Natural killer cell treated with Interleukin-12 subunit alpha and Interleukin-12 subunit beta and Interleukin-15 and Interleukin-18, amount 100 ng/mL, for 72 hours (primary cell): ENCODE results near the gene LRRTM4. TPM values are rescaled to one million over a fixed set of nuclear protein-coding genes. Genes with fewer than 3 reads are reported as not detected.

Experiments used
- ATAC-seq, 2 donors: fragments of 150-1000 bp; cut with Tn5 transposase in 1 of 2; sonication (Bioruptor Pico), chemical (Tn5 transposase) in 1 of 2; 2 replicates each; pipeline ENCODE4 v1.10.0; 2021
- DNase-seq: peaks from one replicate; pipeline ENCODE4 v3.0.0; 2022; ENCODE audit warnings: low spot score
- H3K27ac Mint-ChIP-seq, 2 donors: 1 replicate in 1 of 2; 2 replicates in 1 of 2; pipeline ENCODE4 v1.8.0; 2022; ENCODE audit warnings: mixed read lengths in 2 of 2, mild to moderate bottlenecking in 1 of 2, moderate library complexity in 1 of 2
- H3K27me3 Mint-ChIP-seq, 2 donors: 1 replicate in 1 of 2; 2 replicates in 1 of 2; pipeline ENCODE4 v1.8.0; 2022; ENCODE audit warnings: mixed read lengths in 2 of 2
- H3K36me3 Mint-ChIP-seq: one replicate; pipeline ENCODE4 v1.8.0; 2022; ENCODE audit warnings: mixed read lengths
- H3K4me1 Mint-ChIP-seq, 2 donors: 1 replicate in 1 of 2; 2 replicates in 1 of 2; pipeline ENCODE4 v1.8.0; 2022; ENCODE audit warnings: low read depth in 2 of 2, mixed read lengths in 2 of 2, mild to moderate bottlenecking in 1 of 2
- H3K4me3 Mint-ChIP-seq: one replicate; pipeline ENCODE4 v1.8.0; 2022; ENCODE audit warnings: mixed read lengths
- H3K9me3 Mint-ChIP-seq: 2 replicates; pipeline ENCODE4 v1.8.0; 2022; ENCODE audit warnings: mixed read lengths
- total RNA-seq, 2 donors: library from RNA; stranded (reverse); gene quantifications; one replicate each; pipeline ENCODE4 v1.2.3, GENCODE V29; 2022

Gene LRRTM4
- total RNA-seq, 2 donors from 2014 or later, result not detected

- H3K4me3 Mint-ChIP-seq, result no peak overlapping the region
- no peak for ATAC-seq
- no peaks in the 10 kb centered on the region for H3K27me3 Mint-ChIP-seq
- peaks cover 26% of the 10 kb centered on the region for H3K9me3 Mint-ChIP-seq
- H3K36me3 Mint-ChIP-seq, result peaks cover 6% of the 10 kb centered on the region
- H3K4me1 Mint-ChIP-seq, result no peaks in the 10 kb centered on the region
- no peak overlapping the region for H3K27ac Mint-ChIP-seq
- no peak for DNase-seq
These were observed 93.2 kb downstream of the LRRTM4 start for GRCh38 chr2:77428946-77429345.

GRCh38 chr2:77421971-77422370, 100.2 kb downstream of the LRRTM4 start:
- Mint-ChIP-seq H3K27me3 (no peaks in the 10 kb centered on the region), H3K4me1 (no peaks in the 10 kb centered on the region), H3K36me3 (peaks cover 6% of the 10 kb centered on the region), H3K4me3 (no peak overlapping the region), H3K9me3 (peaks cover 17% of the 10 kb centered on the region), H3K27ac (no peak overlapping the region)
- DNase-seq (no peak), ATAC-seq (no peak)

DNA sequence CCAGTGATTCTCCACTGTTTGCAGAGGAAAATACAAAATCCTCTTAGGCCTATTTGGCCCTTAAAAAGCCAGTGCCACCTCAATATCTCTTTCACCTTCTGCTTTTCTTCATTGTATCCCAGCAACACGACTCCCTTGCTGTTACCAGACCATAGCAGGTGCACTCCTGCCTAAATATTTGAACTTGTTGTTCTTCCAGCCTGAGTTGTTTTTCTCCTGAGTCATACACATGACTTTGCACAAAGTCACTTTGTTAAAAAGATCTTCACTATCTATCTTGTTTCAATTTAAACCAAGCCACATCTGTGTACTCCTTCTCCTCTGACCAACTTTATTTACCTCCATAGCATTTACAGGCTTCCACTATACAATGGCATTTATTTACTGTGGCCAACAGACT, 103.6 kb downstream of the LRRTM4 start:
- H3K27ac Mint-ChIP-seq, result no peak overlapping the region
- no peak overlapping the region for H3K4me3 Mint-ChIP-seq
- peaks cover 17% of the 10 kb centered on the region for H3K9me3 Mint-ChIP-seq
- peaks cover 6% of the 10 kb centered on the region for H3K36me3 Mint-ChIP-seq
- no peak for ATAC-seq
- H3K4me1 Mint-ChIP-seq, result no peaks in the 10 kb centered on the region
- DNase-seq, result no peak
- H3K27me3 Mint-ChIP-seq, result no peaks in the 10 kb centered on the region

GRCh38 chr2:77404189-77404588, 118.0 kb downstream of the LRRTM4 start:
- Mint-ChIP-seq H3K27me3 (no peaks in the 10 kb centered on the region), H3K4me1 (no peaks in the 10 kb centered on the region), H3K36me3 (peaks cover 4% of the 10 kb centered on the region), H3K27ac (no peak overlapping the region), H3K9me3 (peaks cover 19% of the 10 kb centered on the region), H3K4me3 (no peak overlapping the region)
- DNase-seq, result no peak
- no peak for ATAC-seq

DNA sequence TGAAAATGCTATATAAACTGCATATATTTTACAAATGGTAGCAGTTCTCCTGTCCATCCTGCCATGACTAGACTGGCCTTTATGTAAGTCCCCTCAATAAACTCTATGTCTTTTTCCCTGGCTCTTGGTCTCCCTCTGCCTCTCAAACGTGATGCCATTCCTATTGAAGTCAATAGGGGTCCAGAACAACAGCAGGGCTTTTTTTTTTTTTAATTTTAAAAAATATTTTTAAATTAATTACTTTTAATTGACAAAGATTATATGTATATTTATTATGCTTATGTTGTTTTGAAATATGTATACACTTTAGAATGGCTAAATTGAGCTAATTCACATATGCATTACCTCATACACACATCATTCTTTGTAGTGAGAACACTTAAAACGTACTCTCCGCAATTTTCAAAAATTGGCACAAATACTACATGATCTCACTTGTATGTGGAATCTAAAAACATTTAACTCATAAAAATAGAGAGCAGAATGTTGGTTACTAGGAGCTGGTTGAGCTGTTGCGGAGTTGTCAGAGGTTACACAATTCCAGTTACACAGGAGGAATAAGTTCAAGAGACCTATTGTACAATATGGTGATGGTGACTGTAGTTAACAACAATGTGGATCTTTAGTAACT, 123.1 kb downstream of the LRRTM4 start:
- Mint-ChIP-seq H3K4me1 (no peaks in the 10 kb centered on the region), H3K36me3 (peaks cover 4% of the 10 kb centered on the region), H3K9me3 (peaks cover 11% of the 10 kb centered on the region), H3K27me3 (no peaks in the 10 kb centered on the region), H3K27ac (no peak overlapping the region), H3K4me3 (no peak overlapping the region)
- no peak for ATAC-seq
- DNase-seq, result no peak

- Mint-ChIP-seq H3K36me3 (peaks cover 9% of the 10 kb centered on the region), H3K27ac (no peak overlapping the region), H3K4me1 (no peaks in the 10 kb centered on the region), H3K9me3 (peaks cover 17% of the 10 kb centered on the region), H3K27me3 (no peaks in the 10 kb centered on the region), H3K4me3 (no peak overlapping the region)
- ATAC-seq (no peak), DNase-seq (no peak)
These were observed 124.4 kb downstream of the LRRTM4 start for GRCh38 chr2:77397763-77398162.

GRCh38 chr2:77395011-77395410, 127.2 kb downstream of the LRRTM4 start:
- no peak for DNase-seq
- H3K9me3 Mint-ChIP-seq, result peaks cover 11% of the 10 kb centered on the region
- no peaks in the 10 kb centered on the region for H3K4me1 Mint-ChIP-seq
- peaks cover 5% of the 10 kb centered on the region for H3K36me3 Mint-ChIP-seq
- ATAC-seq, result no peak
- H3K4me3 Mint-ChIP-seq, result no peak overlapping the region
- H3K27me3 Mint-ChIP-seq, result no peaks in the 10 kb centered on the region
- H3K27ac Mint-ChIP-seq, result no peak overlapping the region

DNA sequence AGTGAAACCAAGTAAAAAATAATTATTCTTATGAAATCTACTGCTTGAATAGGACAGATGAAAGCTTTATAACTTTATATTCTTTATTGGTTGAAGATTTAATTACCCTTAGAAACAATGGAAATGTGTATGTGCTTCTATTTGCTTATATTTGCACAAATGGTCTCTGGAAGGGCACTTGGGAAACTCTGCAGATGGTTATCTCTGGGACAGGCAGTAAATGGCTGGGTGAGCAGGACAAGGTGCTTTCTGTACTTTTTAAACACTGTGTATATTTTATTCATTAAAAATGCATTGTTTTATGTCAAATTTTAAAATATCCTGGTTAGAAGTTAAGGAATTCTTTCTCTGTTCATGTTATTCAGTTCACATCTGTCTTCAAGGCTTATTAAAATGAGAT, 131.1 kb downstream of the LRRTM4 start:
- DNase-seq (no peak), ATAC-seq (no peak)
- Mint-ChIP-seq H3K27ac (no peak overlapping the region), H3K9me3 (peaks cover 15% of the 10 kb centered on the region), H3K36me3 (peaks cover 9% of the 10 kb centered on the region), H3K4me3 (no peak overlapping the region), H3K4me1 (no peaks in the 10 kb centered on the region), H3K27me3 (no peaks in the 10 kb centered on the region)

DNA sequence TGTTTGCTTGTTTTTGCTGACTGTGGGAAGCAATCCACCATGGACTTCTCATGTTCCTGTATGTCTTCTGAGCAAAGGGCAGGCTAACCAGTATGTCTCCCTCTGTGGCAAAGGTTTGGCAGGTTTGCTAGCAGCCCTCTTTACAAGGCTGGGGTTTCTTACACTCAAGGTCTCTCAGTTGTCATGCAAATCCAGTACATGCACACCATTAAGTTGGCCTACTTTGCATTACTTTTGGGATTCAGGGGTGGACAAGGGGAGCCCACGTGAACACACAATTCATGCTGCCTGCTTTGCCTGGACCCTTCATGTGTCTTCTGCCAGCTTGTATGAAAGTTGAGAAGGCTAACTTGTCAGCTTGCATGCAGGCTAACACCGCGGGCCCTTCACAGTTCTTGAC, 134.9 kb downstream of the LRRTM4 start:
- Mint-ChIP-seq H3K36me3 (peaks cover 4% of the 10 kb centered on the region), H3K27me3 (no peaks in the 10 kb centered on the region), H3K27ac (no peak overlapping the region), H3K4me1 (no peaks in the 10 kb centered on the region), H3K9me3 (peaks cover 7% of the 10 kb centered on the region), H3K4me3 (no peak overlapping the region)
- ATAC-seq (no peak), DNase-seq (no peak)

- no peak for ATAC-seq
- no peaks in the 10 kb centered on the region for H3K4me1 Mint-ChIP-seq
These were observed 149.5 kb downstream of the LRRTM4 start for GRCh38 chr2:77372636-77373035.

DNA sequence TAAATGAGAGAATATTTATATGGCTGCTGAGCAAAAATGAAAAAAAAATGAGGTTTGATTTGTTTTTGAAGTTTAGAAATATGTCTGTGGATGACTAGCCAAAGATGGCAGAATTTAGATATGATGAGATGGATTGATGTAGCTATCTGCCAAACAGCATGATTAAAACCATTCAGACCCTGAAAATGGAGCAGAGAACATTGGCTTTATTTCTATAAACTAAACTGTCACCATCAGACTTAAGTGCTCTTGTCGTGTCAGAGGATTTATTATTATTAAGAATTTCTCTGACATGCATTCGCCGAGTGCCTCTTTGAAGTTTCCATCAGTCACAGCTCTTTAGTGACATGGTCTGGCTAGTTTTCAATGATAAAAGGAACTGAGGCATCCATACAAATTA, 151.7 kb downstream of the LRRTM4 start:
- no peaks in the 10 kb centered on the region for H3K4me1 Mint-ChIP-seq
- H3K27ac Mint-ChIP-seq, result no peak overlapping the region
- H3K4me3 Mint-ChIP-seq, result no peak overlapping the region
- no peaks in the 10 kb centered on the region for H3K27me3 Mint-ChIP-seq
- DNase-seq (no peak), ATAC-seq (no peak)
- peaks cover 26% of the 10 kb centered on the region for H3K9me3 Mint-ChIP-seq
- no peaks in the 10 kb centered on the region for H3K36me3 Mint-ChIP-seq

More at GRCh38 chr2:77372636-77373035, 149.5 kb downstream of the LRRTM4 start:
- no peaks in the 10 kb centered on the region for H3K27me3 Mint-ChIP-seq
- H3K27ac Mint-ChIP-seq, result no peak overlapping the region
- no peak overlapping the region for H3K4me3 Mint-ChIP-seq
- H3K9me3 Mint-ChIP-seq, result peaks cover 18% of the 10 kb centered on the region
- DNase-seq, result no peak
- no peaks in the 10 kb centered on the region for H3K36me3 Mint-ChIP-seq

DNA sequence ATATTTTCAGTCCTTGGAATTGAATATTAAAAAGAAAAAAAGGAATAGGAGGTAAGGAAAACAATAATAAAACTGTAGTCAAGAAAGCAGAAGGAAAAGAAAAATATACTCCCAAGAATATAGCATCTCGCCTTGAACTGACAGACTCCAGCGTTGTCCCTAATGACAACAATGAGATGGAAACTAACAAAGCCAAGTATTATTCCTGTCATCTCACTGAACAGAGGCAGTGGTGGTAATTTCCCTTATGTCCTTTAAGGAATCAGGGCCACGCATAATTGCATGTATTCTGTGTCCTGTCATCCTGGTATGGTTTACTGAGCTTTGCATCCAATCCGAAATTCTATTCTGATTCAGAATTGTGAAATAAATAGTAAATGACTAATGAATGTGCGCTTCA, 158.9 kb downstream of the LRRTM4 start:
- no peak for DNase-seq
- no peak overlapping the region for H3K4me3 Mint-ChIP-seq
- no peaks in the 10 kb centered on the region for H3K4me1 Mint-ChIP-seq
- H3K36me3 Mint-ChIP-seq, result peaks cover 14% of the 10 kb centered on the region
- no peak overlapping the region for H3K27ac Mint-ChIP-seq
- H3K9me3 Mint-ChIP-seq, result peaks cover 27% of the 10 kb centered on the region
- no peaks in the 10 kb centered on the region for H3K27me3 Mint-ChIP-seq
- no peak for ATAC-seq

DNA sequence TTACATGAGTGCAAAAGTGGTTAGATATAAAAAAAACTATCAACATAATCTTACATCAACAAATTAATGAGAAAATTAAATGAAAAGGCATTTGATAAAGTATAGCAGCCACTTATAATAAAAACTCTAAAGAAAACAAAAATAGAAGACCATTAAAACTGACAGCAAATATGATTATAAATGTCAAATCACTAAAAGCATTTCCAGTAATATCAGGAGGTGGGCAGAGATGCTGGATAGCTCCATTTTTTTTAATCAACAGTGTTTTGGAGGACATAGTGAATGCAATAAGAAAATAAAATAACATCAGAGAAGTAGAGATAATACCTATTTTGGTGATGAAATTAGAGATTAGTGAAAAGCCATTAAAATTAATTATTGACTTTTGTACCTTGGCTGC, 173.4 kb downstream of the LRRTM4 start:
- H3K36me3 Mint-ChIP-seq, result peaks cover under 1% of the 10 kb centered on the region
- H3K27ac Mint-ChIP-seq, result no peak overlapping the region
- no peaks in the 10 kb centered on the region for H3K27me3 Mint-ChIP-seq

GRCh38 chr2:77336013-77336412, 186.2 kb downstream of the LRRTM4 start:
- no peak for ATAC-seq
- H3K4me3 Mint-ChIP-seq, result no peak overlapping the region
- no peaks in the 10 kb centered on the region for H3K27me3 Mint-ChIP-seq
- peaks cover 18% of the 10 kb centered on the region for H3K9me3 Mint-ChIP-seq
- peaks cover 12% of the 10 kb centered on the region for H3K36me3 Mint-ChIP-seq
- no peaks in the 10 kb centered on the region for H3K4me1 Mint-ChIP-seq
- no peak overlapping the region for H3K27ac Mint-ChIP-seq
- no peak for DNase-seq

More for the DNA sequence above, 173.4 kb downstream of the LRRTM4 start:
- H3K4me3 Mint-ChIP-seq, result no peak overlapping the region
- no peaks in the 10 kb centered on the region for H3K4me1 Mint-ChIP-seq
- DNase-seq (no peak), ATAC-seq (no peak)
- peaks cover 11% of the 10 kb centered on the region for H3K9me3 Mint-ChIP-seq
